HepG2 (cell line): ENCODE data around the gene CIB2. TPM values are rescaled to one million over a fixed set of nuclear protein-coding genes. Genes with fewer than 3 reads are reported as not detected.

ENCODE experiments used
- MTA1 ChIP-seq: sonication (generic); formaldehyde crosslinking; IDR thresholded peaks from 2 replicates; pipeline ENCODE4 v1.4.0; 2020; ENCODE audit warnings: missing genetic modification reagents, mild to moderate bottlenecking, borderline replicate concordance
- polyA plus RNA-seq, 8 experiments: library from polyadenylated mRNA; depleted of rRNA in 3 of 8; stranded (reverse) in 7 of 8; unstranded in 1 of 8; fragments of >200 nt; fragmentation: Illumina TruSeq in 4 of 8; extraction: Trizol in 4 of 8; gene quantifications; 2 replicates each; pipeline versions ENCODE4 v1.2.1 to v1.2.3, GENCODE V29; 2011 to 2016; ENCODE audit warnings: low read depth in 4 of 8, missing spikeins in 1 of 8, mixed read lengths in 1 of 8; ENCODE audit not compliant: insufficient read depth in 1 of 8
- small RNA-seq, 3 experiments: library from RNA; depleted of rRNA; stranded (forward); fragments of <200 nt; gene quantifications; one replicate each; pipeline ENCODE3, GENCODE V24; 2012; ENCODE audit warnings: low read depth in 2 of 3, low replicate concordance in 1 of 3; ENCODE audit not compliant: insufficient read length in 3 of 3, insufficient read depth in 2 of 3
- total RNA-seq, 5 experiments: library from RNA; depleted of rRNA; stranded (reverse); fragments of >200 nt; fragmentation: Illumina TruSeq; extraction: Trizol; gene quantifications; 2 replicates each; pipeline ENCODE4 v1.2.3, GENCODE V29; 2016; ENCODE audit warnings: low read depth in 1 of 5

CIB2 gene
- total and polyA plus RNA-seq, 2 of the 13 experiments (the other 11 are each of a cell fraction or from before 2014, with no cell fraction given): 1.4 to 1.5 TPM

- TF ChIP-seq MTA1: no peak
These were observed 76.3 kb downstream of the CIB2 start (continued) for GRCh38 chr15:78054966-78055365.

Small RNA genes within 50 kb of the gene (small RNA-seq; reads per million reads assigned to genes)
- 0 reads per million in 3 experiments for gene RF00092

Other genes starting within 250 kb of the CIB2 start
- 7.9 and 10.1 TPM in 2 replicates for gene TBC1D2B, start 53.7 kb downstream of the CIB2 start, total RNA-seq (2016; rRNA removed; fragmentation: Illumina TruSeq; extraction: Trizol)
- gene TBC1D2B, start 53.7 kb downstream of the CIB2 start, polyA plus RNA-seq (2011; rRNA removed): 14.4 and 18.8 TPM in 2 replicates
- gene SH2D7, start 38.9 kb downstream of the CIB2 start, total RNA-seq (2016; rRNA removed; fragmentation: Illumina TruSeq; extraction: Trizol): not detected in 2 replicates
- not detected in 2 replicates for gene SH2D7, start 38.9 kb downstream of the CIB2 start, polyA plus RNA-seq (2011; rRNA removed)
- gene IDH3A, start 17.9 kb upstream of the CIB2 start, total RNA-seq (2016; rRNA removed; fragmentation: Illumina TruSeq; extraction: Trizol): 50.7 and 130 TPM in 2 replicates
- gene IDH3A, start 17.9 kb upstream of the CIB2 start, polyA plus RNA-seq (2011; rRNA removed): 34.2 and 40.7 TPM in 2 replicates
- 0.35 and 0.97 TPM in 2 replicates for gene ACSBG1, start 103.1 kb upstream of the CIB2 start, total RNA-seq (2016; rRNA removed; fragmentation: Illumina TruSeq; extraction: Trizol)
- gene ACSBG1, start 103.1 kb upstream of the CIB2 start, polyA plus RNA-seq (2011; rRNA removed): 0.71 and 0.81 TPM in 2 replicates
- not detected in 2 replicates for gene DNAJA4, start 133.1 kb upstream of the CIB2 start, total RNA-seq (2016; rRNA removed; fragmentation: Illumina TruSeq; extraction: Trizol)
- gene DNAJA4, start 133.1 kb upstream of the CIB2 start, polyA plus RNA-seq (2011; rRNA removed): not detected in 2 replicates
- 69.5 and 98.2 TPM in 2 replicates for gene SKIC8, start 168.2 kb upstream of the CIB2 start, total RNA-seq (2016; rRNA removed; fragmentation: Illumina TruSeq; extraction: Trizol)
- gene SKIC8, start 168.2 kb upstream of the CIB2 start, polyA plus RNA-seq (2011; rRNA removed): 56.5 and 70.6 TPM in 2 replicates
- gene CRABP1, start 208.9 kb upstream of the CIB2 start, total RNA-seq (2016; rRNA removed; fragmentation: Illumina TruSeq; extraction: Trizol): not detected in 2 replicates
- gene CRABP1, start 208.9 kb upstream of the CIB2 start, polyA plus RNA-seq (2011; rRNA removed): not detected in 2 replicates